Smooth muscle cell (in vitro differentiated cells): ENCODE data around the gene CNNM4. TPM values are rescaled to one million over a fixed set of nuclear protein-coding genes. Genes with fewer than 3 reads are reported as not detected.

Experiments
- DNase-seq: peaks from one replicate; lab custom pipeline; 2025; ENCODE audit not compliant: unreplicated experiment; lab: John Stamatoyannopoulos, UW
- H2AFZ ChIP-seq: fragments of 200-600 bp; sonication (generic); 2 replicates; pipeline ENCODE4 v1.6.0; 2016; ENCODE audit warnings: antibody characterized with exemption, low read depth, mild to moderate bottlenecking
- H3F3A ChIP-seq: fragments of 200-600 bp; sonication (generic); 2 replicates; pipeline ENCODE4 v1.6.0; 2017; ENCODE audit warnings: antibody characterized with exemption, low read depth
- H3K27ac ChIP-seq: fragments of 200-600 bp; sonication (generic); 2 replicates; pipeline ENCODE4 v1.5.1; 2016; ENCODE audit warnings: low read depth, mild to moderate bottlenecking
- H3K27me3 ChIP-seq: fragments of 200-600 bp; sonication (generic); 2 replicates; pipeline ENCODE4 v1.6.1; 2016; ENCODE audit warnings: low read depth, mild to moderate bottlenecking
- H3K36me3 ChIP-seq: fragments of 200-600 bp; sonication (generic); 2 replicates; pipeline ENCODE4 v1.5.1; 2016; ENCODE audit warnings: low read depth
- H3K4me1 ChIP-seq: fragments of 200-600 bp; sonication (generic); 2 replicates; pipeline ENCODE4 v1.5.1; 2016; ENCODE audit warnings: low read depth
- H3K4me2 ChIP-seq: fragments of 200-600 bp; sonication (generic); 2 replicates; pipeline ENCODE4 v1.6.0; 2016; ENCODE audit warnings: mild to moderate bottlenecking
- H3K4me3 ChIP-seq: fragments of 200-600 bp; sonication (generic); 2 replicates; pipeline ENCODE4 v1.5.1; 2016; ENCODE audit warnings: mild to moderate bottlenecking
- H3K79me2 ChIP-seq: fragments of 200-600 bp; sonication (generic); 2 replicates; pipeline ENCODE4 v1.6.0; 2016; ENCODE audit warnings: low read depth, mild to moderate bottlenecking
- H3K9ac ChIP-seq: fragments of 200-600 bp; sonication (generic); 2 replicates; pipeline ENCODE4 v1.6.0; 2016; ENCODE audit warnings: low read depth
- H3K9me3 ChIP-seq: fragments of 200-600 bp; sonication (generic); replicated peaks from 2 replicates; pipeline ENCODE4 v1.5.1; 2016; ENCODE audit warnings: low read depth
- H4K20me1 ChIP-seq: fragments of 200-600 bp; sonication (generic); 2 replicates; pipeline ENCODE4 v1.6.0; 2016; ENCODE audit warnings: low read depth
- WGBS: methylation state at CpG from one replicate; pipeline ENCODE4 v1.1.7; 2016; ENCODE audit warnings: low lambda C conversion rate; 5-methylcytosine and 5-hydroxymethylcytosine counted together
- polyA plus RNA-seq: library from polyadenylated mRNA; unstranded; fragments of >200 nt; fragmentation: Nextera tagmentation; extraction: Ambion mirVana; gene quantifications from 2 replicates; pipeline ENCODE4 v1.2.1, GENCODE V29; 2016
- total RNA-seq: library from RNA; depleted of rRNA; stranded (reverse); fragments of >200 nt; gene quantifications from 2 replicates; pipeline ENCODE4 v1.2.3, GENCODE V29; 2014
- TF ChIP-seq, protein P1 (sequence below): fragments of 200-600 bp; sonication (generic); IDR thresholded peaks from 2 replicates; pipeline ENCODE4 v1.5.1; 2017; ENCODE audit warnings: borderline replicate concordance, mild to moderate bottlenecking, antibody characterized with exemption; ENCODE audit not compliant: insufficient read depth, poor library complexity, severe bottlenecking

Gene CNNM4
- total and polyA plus RNA-seq, 2 experiments from 2014 or later = 7.2 to 10.1 TPM

DNA sequence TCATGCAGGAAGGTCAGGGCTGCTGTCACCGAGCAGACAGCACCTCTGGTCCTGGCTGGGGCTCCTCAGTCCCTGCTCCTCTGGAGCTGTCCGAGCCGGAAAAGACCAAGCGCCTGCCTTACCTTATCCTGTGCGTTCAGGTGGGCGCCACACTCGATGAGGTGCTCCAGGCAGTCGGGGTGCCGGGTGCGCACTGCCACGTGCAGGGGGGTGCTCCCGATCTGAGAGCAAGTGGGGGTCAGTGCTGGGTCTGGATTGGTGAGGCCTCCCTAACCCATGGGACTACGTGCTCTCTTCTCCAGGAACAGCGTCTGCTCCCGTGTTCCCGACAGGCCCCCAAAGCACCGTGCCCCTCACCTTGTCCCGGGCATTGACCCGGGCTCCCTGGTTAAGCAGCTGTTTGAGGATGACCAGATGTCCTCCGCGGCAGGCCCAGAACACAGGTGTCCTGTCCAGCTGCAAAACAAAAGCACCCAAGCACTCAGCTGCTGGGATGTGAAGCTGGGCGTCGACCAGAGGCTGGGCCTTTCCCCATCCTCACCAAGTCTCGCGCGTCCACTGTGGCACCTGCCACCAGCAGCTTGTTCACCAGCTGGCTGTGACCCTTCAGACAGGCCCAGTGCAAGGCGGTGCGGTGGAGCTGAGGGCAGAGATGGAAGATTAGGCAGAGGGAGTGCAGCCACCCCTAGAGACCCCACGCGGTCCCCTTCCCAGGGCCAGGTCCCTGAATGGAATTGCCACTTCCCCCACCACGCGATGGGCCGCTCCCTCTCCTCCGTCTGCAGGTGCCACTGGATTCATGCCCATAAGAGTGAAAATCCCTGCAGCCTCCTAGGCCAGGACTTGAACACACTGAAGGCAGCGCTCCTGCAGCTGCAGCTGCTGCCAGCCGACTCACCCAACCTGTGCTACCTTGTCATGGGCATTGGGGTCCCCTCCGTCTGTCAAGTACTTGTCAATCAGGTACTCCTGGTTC lies 79.5 kb downstream of the CNNM4 start:
- WGBS = 97% methylated on average over 37 of the region's 37 CpGs
- Histone ChIP-seq H3F3A (no peaks in the 10 kb centered on the region), H3K36me3 (no peaks in the 10 kb centered on the region), H4K20me1 (no peaks in the 10 kb centered on the region), H2AFZ (no peak overlapping the region), H3K9me3 (no peaks in the 10 kb centered on the region), H3K4me2 (no peak overlapping the region), H3K4me1 (no peaks in the 10 kb centered on the region), H3K27ac (no peak overlapping the region), H3K4me3 (no peak overlapping the region), H3K27me3 (no peaks in the 10 kb centered on the region), H3K9ac (no peak overlapping the region), H3K79me2 (no peaks in the 10 kb centered on the region)
- DNase-seq = no peak
- TF ChIP-seq, protein P1, sequence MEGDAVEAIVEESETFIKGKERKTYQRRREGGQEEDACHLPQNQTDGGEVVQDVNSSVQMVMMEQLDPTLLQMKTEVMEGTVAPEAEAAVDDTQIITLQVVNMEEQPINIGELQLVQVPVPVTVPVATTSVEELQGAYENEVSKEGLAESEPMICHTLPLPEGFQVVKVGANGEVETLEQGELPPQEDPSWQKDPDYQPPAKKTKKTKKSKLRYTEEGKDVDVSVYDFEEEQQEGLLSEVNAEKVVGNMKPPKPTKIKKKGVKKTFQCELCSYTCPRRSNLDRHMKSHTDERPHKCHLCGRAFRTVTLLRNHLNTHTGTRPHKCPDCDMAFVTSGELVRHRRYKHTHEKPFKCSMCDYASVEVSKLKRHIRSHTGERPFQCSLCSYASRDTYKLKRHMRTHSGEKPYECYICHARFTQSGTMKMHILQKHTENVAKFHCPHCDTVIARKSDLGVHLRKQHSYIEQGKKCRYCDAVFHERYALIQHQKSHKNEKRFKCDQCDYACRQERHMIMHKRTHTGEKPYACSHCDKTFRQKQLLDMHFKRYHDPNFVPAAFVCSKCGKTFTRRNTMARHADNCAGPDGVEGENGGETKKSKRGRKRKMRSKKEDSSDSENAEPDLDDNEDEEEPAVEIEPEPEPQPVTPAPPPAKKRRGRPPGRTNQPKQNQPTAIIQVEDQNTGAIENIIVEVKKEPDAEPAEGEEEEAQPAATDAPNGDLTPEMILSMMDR = no peak

DNA sequence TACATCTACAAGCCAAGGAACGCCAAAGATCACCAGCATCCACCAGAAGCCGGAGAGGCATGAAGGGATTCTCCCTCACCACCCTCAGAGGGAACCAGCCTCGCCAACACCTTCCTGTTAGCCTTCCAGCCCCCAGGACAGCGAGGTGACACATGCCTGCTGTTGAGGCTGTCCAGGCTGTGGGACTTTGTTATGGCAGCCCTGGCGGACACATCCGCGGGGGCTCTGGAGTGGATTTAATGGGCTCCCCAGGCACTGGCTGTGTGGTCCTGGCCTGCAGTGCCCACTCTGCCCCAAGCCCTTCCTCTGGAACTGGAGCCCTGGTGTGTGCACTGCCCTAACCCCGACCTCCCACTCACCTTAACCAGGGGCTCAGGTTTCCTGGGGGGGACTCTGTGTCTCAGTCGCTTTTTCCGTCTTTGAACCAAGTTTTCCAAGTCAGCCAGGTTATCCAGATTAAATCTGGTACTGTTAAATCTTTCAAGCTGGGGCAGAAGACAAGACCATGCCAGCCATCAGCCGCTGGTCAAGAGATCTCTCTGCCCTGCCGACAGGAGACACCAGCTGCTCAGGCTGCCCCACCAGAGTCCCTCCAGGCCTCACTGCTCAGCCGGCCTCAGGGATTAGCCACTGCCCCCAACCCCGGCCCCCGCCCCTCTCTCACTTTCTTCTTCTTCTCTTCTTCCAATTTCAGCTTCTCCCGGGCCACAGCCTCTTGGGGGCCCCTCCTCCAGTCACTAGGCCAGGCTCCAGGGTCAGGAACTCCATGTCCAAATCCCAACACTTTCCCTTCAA lies 81.2 kb downstream of the CNNM4 start:
- Histone ChIP-seq H3K27ac (no peak overlapping the region), H3F3A (no peaks in the 10 kb centered on the region), H3K27me3 (no peaks in the 10 kb centered on the region), H2AFZ (no peak overlapping the region), H4K20me1 (no peaks in the 10 kb centered on the region), H3K4me2 (no peak overlapping the region), H3K4me3 (no peak overlapping the region), H3K9me3 (no peaks in the 10 kb centered on the region), H3K9ac (no peak overlapping the region), H3K36me3 (no peaks in the 10 kb centered on the region), H3K4me1 (no peaks in the 10 kb centered on the region), H3K79me2 (no peaks in the 10 kb centered on the region)
- no peak for DNase-seq
- TF ChIP-seq, protein P1 = no peak
- WGBS = 92% methylated on average over 13 of the region's 16 CpGs

DNA sequence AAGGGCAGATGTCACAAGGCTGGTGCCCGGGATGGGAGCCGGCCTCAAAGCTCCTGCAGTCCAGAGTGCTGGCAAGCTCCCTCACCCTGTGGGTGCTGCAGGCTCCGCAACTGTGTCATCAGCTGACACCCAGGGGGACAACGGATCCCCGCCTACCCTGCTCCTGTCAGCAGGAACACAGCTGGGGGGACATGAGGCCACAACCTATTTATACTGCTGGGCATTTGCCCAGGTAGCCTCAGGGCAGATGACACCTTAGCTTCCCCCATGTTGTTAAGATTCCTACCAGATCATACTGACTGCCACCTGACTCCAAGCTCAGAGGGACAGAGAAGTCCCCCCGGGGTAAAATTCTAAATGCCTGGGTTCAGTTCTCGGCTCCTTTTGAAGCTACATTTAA lies 81.9 kb downstream of the CNNM4 start:
- WGBS = 91% methylated on average over 7 of the region's 7 CpGs
- no peak overlapping the region for H3K27ac ChIP-seq
- DNase-seq = no peak
- H3K9ac ChIP-seq = no peak overlapping the region
- H3K36me3 ChIP-seq = no peaks in the 10 kb centered on the region
- H3K4me1 ChIP-seq = no peaks in the 10 kb centered on the region
- no peaks in the 10 kb centered on the region for H3K79me2 ChIP-seq
- TF ChIP-seq, protein P1 = no peak
- H3K27me3 ChIP-seq = no peaks in the 10 kb centered on the region
- H2AFZ ChIP-seq = no peak overlapping the region
- H3K4me2 ChIP-seq = no peak overlapping the region
- no peaks in the 10 kb centered on the region for H4K20me1 ChIP-seq
- no peak overlapping the region for H3K4me3 ChIP-seq
- H3F3A ChIP-seq = no peaks in the 10 kb centered on the region
- H3K9me3 ChIP-seq = no peaks in the 10 kb centered on the region
